Medulla oblongata (tissue), 1 donor: ENCODE results near the gene ALDH16A1.

Experiments
- DNase-seq: peaks from one replicate; pipeline ENCODE4 v3.0.0-alpha.2; 2015; ENCODE audit errors: extremely low spot score

Gene ALDH16A1

GRCh38 chr19:49512970-49513745 is 60.1 kb downstream of the ALDH16A1 start:
- DNase-seq = no peak

- DNase-seq = no peak
These were observed 60.7 kb downstream of the ALDH16A1 start for GRCh38 chr19:49513746-49514118.

- DNase-seq = no peak
These were observed 61.1 kb downstream of the ALDH16A1 start for GRCh38 chr19:49514151-49514550.

- DNase-seq = peak; percentile 80
These were observed 62.7 kb downstream of the ALDH16A1 start for GRCh38 chr19:49515767-49516166.

- DNase-seq = no peak
These were observed 65.0 kb downstream of the ALDH16A1 start for GRCh38 chr19:49518033-49518432.
